Measurements from ENCODE around the gene ZNF627.
"Not testable (repeated sequence)": the region's sequence is repeated elsewhere in the genome, so short reads cannot be mapped to it uniquely, and the experiment has no call there.

ZNF627 gene

GRCh38 chr19:11576227-11576626 lies 21.1 kb upstream of the ZNF627 start:
- no peak for DNase-seq

DNA sequence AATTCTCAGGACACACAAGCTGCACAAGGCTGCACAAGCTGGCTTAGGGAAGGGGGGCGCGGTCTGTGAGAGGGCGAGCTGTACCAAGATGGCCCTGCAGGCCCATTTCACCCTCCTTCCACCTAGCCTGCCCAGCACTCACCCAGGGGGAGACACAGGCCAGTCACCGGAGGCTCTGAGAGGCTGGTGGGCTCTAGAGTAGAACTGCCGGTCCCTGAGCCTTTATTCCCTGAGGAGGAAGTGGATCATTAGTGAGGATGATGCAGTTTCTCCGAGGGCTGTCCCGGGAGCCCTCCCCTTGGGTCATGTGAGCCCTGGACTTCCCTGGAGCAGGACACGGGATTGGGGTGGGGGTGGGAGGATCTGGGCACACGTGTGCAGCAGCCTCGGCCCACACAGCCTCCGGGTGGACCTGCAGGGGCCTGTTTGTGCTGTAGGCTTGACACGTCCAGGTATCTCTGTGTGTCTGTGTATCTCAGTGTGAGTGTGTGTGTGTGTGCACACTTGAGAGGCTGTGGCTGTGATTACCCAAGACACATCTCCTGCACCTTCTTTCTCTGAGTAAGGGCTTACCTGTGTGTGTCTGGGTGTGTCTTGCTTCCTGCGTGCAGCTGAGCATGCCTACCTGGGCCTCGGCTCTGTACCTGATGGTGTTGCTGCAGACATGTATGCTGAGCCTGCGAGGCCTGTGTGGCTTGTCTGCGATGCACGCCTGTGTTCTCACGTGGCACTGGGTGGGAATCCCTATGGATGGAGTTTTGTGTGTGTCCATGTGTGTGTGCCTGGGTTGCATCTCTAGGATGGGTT lies 19.6 kb upstream of the ZNF627 start, which contains the start of gene ACP5:
TSS of gene ACP5 (minus strand) at position 195 of the 807 bp plus-strand sequence. CDS start 328 bp downstream, outside the sequence.
- no peak for DNase-seq

DNA sequence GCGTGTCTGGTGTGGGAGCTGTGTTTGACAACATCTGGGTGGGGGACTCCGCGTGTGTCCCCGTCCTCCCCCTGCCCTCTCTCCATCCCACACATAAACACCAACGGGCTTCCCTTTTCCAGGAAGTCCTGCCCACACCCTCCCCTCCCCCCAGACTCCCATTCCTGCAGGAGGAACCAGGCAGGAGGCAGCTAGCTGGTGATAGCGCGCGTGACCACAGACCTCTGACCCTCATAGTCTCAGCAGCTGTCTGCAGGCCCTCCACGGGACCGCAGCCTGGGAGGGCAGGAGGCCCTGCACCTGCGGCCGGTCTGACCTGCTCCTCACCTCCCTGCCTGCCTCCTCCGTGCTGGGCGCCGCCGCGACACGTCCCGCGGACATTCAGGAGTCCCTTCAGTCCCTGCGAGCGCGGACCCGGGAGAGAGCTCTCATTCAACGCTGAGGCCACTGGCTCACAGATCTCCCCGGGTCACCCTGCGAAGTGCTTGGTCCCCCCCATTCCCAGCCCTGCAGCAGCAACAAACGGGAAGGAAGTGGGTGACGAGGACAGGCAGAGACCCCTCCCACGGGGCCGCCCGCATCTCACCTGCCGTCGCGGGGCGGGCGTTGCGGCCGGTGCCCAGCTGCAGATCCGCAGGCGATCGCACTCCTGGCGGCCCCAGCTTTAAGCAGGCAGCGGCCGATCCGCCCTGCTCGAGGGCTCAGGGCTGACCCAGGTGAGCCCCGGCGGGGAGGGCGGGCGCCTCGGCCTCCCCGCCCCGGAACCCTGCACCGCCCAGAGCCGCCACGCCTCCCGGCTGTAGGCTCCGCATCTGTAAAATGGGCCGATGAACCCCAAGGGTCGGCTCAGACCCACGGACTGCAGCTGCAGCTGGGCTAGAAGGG lies 18.8 kb upstream of the ZNF627 start:
- no peak for DNase-seq

GRCh38 chr19:11580116-11580515 lies 17.2 kb upstream of the ZNF627 start:
- no peak for DNase-seq

DNA sequence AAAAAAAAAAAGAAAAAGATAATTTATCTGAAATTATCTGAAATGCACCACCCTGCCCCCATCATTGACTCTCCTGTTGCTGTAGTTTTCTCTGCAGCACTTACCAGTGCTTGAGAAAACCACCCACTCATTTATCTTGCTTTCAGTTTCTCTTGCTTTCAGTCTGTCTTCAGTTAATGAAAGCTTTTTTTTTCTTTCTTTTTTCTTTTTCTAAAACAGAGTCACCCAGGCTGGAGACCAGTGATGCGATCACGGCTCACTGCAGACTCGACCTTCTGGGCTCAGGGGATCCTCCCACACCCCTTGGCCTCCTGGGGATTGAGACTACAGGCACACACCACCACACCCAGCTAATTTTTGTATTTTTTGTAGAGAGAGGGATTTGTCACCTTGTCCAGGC lies 15.5 kb upstream of the ZNF627 start:
- no peak for DNase-seq

- no peak for DNase-seq
These were observed 11.0 kb upstream of the ZNF627 start for GRCh38 chr19:11586331-11586730.

- DNase-seq = peak; percentile 71 to 76
These were observed 9.8 kb upstream of the ZNF627 start for GRCh38 chr19:11587302-11587974.

GRCh38 chr19:11587975-11588631 lies 9.2 kb upstream of the ZNF627 start:
- DNase-seq = peak in 1 of 2 experiments; percentile 42

DNA sequence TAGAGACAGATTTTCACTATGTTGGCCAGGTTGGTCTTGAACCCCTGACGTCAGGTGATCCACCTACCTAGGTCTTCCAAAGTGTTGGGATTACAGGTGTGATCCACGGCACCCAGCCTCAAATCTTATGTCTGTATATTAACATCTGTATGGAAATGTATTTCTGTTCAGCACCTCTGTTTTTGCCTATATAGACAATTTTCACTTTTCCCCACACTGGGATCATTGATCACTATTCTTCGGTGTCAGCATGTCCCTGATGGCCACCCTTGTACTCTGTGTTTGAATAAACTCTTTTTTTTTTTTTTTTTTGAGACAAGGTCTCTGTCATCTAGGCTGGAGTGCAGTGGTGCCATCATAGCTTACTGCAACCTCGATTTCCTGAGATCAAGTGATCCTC lies 3.2 kb upstream of the ZNF627 start:
- DNase-seq = no peak

- no peak for DNase-seq
These were observed 1.1 kb upstream of the ZNF627 start for GRCh38 chr19:11596156-11596555.

- no peak for DNase-seq
These were observed 810 bp downstream of the ZNF627 start for GRCh38 chr19:11598103-11598483.

DNA sequence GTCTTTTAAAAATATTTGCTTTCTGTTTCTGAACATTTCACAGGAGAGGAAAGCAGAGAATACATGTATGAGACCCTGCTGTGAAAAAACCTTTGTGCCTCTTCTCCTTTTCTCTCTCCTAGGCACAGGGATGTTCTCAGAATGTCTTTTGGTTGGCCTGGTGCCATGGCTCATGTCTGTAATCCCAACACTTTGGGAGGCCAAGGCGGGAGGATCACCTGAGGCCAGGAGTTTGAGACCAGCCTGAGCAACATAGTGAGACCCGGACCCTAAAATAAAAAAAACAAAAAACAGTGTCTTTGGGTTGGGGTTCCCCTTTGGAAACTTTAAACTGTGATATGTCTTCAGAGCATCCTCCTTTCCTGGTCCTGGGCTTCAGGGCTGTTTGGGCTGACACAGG lies 1.5 kb downstream of the ZNF627 start:
- no peak for DNase-seq

DNA sequence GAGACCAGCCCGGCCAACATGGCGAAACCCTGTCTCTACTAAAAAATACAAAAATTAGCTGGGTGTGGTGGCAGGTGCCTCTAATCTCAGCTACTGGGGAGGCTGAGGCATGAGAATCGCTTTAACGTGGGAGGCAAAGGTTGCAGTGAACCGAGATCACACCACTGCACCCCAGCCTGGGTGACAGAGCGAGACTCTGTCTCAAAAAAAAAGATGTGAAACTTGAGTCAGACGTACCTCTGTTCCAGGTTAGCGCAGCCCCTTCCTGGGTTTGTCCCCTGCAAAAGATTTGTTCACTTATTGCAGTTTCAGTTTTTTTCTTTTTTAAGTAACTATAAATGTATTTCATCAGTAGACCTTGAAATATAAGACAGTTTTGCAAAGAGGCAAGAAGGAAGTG lies 2.4 kb downstream of the ZNF627 start:
- DNase-seq = not testable (repeated sequence)

DNA sequence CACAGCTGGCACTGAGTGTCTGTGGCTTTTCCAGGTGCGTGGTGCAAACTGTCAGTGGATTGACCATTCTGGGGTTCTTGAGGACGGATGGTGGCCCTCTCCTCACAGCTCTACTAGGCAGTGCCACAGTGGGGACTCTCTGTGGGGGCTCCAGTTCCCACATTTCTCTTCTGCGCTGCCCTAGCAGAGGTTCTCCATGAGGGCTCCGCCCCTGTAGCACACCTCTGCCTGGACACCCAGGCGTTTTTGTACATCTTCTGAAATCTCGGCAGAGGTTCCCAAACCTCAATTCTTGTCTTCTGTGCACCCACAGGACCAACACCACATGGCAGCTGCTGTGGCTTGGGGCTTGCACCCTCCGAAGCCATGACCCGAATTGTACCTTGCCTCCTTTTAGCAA lies 9.2 kb downstream of the ZNF627 start:
- DNase-seq = no peak

GRCh38 chr19:11611730-11612129 lies 14.4 kb downstream of the ZNF627 start:
- no peak for DNase-seq

GRCh38 chr19:11612816-11613511 lies 15.7 kb downstream of the ZNF627 start:
- no peak for DNase-seq

- no peak for DNase-seq
These were observed 20.1 kb downstream of the ZNF627 start for GRCh38 chr19:11617180-11618062.

GRCh38 chr19:11620553-11620952 lies 23.3 kb downstream of the ZNF627 start:
- no peak for DNase-seq

DNA sequence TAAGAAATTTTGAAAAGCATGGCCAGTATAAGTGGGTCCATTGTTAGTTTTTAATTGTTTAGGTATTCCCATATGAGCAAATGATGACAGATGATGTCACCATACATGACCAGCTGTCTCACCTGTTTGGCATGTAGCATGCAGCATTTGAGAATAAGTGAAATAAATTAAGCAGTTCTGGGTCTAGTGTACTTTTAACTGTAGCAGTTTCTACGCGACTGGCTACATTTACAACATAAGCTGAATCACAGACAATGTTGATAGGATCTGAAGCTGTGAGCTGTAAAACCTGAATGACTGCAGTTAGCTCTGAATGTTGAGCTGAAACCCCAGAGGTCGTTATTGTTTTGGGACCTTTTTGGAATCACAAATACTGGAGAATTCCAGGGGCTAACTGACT lies 25.1 kb downstream of the ZNF627 start:
- DNase-seq = not testable (repeated sequence)

DNA sequence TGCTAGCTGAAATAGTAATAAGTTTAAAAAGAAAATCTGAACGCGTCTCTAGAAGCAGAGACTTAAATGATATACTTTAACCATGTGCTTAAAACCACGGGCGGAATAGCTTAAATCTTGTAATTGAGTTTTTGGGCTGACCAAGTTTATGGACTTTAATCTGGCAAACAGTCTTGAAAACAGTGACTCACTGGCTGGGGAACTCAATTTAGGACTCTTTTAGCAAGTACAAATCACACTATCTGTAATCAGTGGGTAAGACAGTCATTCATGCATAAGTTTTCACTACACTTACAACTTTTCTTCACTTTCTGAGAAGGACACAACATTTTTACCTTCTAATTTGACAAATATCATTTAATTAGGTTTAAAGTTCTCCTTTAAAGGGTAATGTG lies 26.8 kb downstream of the ZNF627 start:
- no peak for DNase-seq

- no peak for DNase-seq
These were observed 29.0 kb downstream of the ZNF627 start for GRCh38 chr19:11626252-11626651.
